Stimulated activated CD8-positive, alpha-beta memory T cell treated with anti-CD3 and anti-CD28 coated beads, Interleukin-12 subunit alpha, Interleukin-12 subunit beta, amount 100 ng/mL, for 24 hours (primary cell): ENCODE results near the gene EVA1B.

ENCODE experiments used
- DNase-seq: peaks from one replicate; pipeline ENCODE4 v3.0.0-alpha.2; 2020; ENCODE audit errors: extremely low read depth

EVA1B gene

DNA sequence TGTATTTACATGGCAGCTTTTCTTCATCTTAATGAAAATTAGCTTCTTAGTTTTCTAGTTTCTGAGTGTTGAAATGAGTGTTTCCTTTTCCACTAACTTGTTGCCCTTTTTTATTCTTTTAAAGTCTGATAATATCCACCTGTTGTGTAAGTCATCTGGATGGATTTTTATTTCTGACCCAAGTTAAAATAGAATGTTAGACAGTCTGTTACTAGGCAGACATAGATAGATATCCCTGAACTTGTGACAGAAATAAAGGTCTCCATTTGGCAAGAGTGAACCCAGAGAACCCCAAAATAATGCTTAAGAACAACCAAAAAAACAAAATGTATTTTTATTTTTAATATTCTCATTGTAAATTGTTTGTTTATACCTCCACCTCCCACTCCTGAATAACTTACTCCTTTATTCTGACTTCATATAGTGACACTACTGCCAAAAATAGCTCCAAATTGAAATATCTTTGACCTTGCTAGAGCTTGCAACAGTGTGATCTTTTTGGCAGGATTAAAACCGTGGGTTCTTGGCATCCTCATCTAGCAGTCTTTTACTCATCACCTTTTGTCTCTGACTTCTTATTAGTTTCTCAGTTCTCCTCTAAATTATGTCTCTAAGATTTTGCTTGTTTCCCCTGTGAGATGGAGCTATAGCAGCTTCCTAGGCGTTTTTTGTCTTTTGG, 44.2 kb downstream of the EVA1B start:
- no peak for DNase-seq

- no peak for DNase-seq
These were observed 46.8 kb downstream of the EVA1B start for GRCh38 chr1:36276688-36277087.

- DNase-seq, result no peak
These were observed 49.2 kb downstream of the EVA1B start for GRCh38 chr1:36274201-36274600.

GRCh38 chr1:36273024-36273423, 50.4 kb downstream of the EVA1B start:
- DNase-seq, result no peak
